Kidney glomerular epithelial cell (primary cell): ENCODE measurements around the gene EXOC6.

ENCODE experiments used
- DNase-seq: peaks from one replicate; lab custom pipeline; 2025; lab: John Stamatoyannopoulos, UW

The EXOC6 gene, protein sequence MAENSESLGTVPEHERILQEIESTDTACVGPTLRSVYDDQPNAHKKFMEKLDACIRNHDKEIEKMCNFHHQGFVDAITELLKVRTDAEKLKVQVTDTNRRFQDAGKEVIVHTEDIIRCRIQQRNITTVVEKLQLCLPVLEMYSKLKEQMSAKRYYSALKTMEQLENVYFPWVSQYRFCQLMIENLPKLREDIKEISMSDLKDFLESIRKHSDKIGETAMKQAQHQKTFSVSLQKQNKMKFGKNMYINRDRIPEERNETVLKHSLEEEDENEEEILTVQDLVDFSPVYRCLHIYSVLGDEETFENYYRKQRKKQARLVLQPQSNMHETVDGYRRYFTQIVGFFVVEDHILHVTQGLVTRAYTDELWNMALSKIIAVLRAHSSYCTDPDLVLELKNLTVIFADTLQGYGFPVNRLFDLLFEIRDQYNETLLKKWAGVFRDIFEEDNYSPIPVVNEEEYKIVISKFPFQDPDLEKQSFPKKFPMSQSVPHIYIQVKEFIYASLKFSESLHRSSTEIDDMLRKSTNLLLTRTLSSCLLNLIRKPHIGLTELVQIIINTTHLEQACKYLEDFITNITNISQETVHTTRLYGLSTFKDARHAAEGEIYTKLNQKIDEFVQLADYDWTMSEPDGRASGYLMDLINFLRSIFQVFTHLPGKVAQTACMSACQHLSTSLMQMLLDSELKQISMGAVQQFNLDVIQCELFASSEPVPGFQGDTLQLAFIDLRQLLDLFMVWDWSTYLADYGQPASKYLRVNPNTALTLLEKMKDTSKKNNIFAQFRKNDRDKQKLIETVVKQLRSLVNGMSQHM

GRCh38 chr10:92848441-92849233 is at the start of gene EXOC6:
TSS of gene EXOC6 (plus strand) at chr10:92848520. CDS start at chr10:92848534, 14 bp downstream.
- DNase-seq: peak; percentile 13

DNA sequence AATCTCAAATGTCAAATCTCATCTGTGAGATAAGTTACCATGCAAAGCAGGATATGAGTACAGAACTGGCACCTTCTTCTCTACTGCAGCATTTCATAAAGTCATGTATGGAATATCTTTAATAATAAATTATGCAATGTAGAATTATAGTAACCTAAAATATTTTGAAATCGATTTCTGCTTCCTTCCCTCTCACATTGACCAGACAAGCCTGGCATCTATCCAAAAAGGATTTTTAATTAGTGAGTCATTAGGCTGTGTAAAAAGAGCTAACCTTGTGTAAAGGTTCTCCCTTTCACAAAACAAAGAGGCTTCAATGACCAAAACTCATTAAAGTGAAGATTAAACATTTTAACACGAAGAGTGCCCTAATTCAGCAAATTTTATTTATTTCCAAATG is 48.8 kb upstream of the EXOC6 start:
- DNase-seq: no peak

GRCh38 chr10:92800134-92800733 is 48.1 kb upstream of the EXOC6 start:
- DNase-seq: no peak

GRCh38 chr10:92801978-92802872 is 46.1 kb upstream of the EXOC6 start:
- no peak for DNase-seq

DNA sequence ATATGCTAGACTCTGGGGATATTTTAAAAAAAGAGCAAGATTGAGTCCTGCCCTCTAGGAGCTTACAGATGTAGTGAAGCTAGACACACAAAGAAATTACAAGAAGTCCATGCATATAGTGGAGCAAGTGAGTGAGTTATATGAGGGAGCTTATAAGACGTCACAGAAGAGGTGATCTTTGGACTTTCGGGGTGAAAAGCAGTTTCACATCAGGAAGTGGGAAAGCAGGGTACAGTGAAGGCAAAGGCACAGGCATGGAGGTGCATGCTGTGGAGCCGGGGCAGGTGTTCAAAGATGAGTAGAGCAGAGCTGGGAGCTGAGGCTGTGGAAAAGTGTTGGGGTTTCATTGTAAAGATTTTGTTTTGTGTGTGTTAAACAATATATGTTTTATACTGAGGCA is 38.5 kb upstream of the EXOC6 start:
- no peak for DNase-seq

DNA sequence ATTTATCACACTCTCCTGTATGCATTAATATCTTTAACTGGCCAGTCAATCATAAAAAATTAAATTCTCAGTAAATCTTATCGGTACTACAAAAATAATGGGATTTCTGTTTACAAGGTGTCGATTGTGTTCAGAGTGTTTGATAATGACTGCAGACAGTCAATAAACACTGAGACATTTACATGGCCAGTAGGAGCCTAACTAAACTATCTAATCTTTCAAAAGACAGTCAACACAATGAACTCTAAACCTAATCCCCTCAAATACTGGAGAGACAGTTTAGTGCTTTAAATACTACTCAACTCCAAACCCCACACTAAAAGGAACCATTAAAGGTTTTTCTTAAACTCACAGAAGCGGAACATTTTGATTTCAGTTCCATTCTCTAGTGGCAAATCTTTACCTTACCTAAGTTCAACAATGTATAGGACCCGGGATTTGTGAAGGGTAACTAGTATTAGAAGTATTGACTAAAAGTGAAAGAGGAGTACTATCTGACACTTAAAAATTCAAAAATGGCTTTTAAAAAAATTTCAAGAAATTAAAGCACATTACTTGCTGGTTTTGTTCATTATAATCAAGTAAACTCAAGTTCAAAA is 37.3 kb upstream of the EXOC6 start:
- DNase-seq: no peak

- no peak for DNase-seq
Measured at GRCh38 chr10:92811986-92812385, 36.3 kb upstream of the EXOC6 start.

- no peak for DNase-seq
Measured at GRCh38 chr10:92813979-92814378, 34.3 kb upstream of the EXOC6 start.

- no peak for DNase-seq
Measured at GRCh38 chr10:92814790-92815189, 33.5 kb upstream of the EXOC6 start.

- no peak for DNase-seq
Measured at GRCh38 chr10:92816091-92816531, 32.2 kb upstream of the EXOC6 start.

- DNase-seq: peak; percentile 60
Measured at GRCh38 chr10:92822060-92822634, 26.2 kb upstream of the EXOC6 start.

GRCh38 chr10:92822964-92823363 is 25.4 kb upstream of the EXOC6 start:
- no peak for DNase-seq

DNA sequence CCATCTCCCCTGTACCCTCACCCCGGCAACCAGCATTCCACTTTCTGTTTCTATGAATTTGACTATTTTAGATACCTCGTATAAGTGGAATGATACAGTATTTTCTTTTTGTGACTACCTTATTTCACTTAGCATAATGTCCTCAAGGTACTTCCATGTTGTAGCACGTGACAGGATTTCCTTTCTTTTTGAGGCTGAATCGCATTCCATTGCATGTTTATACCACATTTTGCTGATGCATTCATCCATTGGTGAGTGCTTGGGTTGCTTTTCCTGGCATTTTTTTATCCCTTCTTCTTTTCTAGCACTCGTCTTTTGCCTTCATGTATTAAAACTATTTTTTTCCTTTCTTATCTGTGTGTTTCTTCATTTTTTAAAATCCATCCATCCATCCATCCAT is 22.3 kb upstream of the EXOC6 start:
- no peak for DNase-seq

DNA sequence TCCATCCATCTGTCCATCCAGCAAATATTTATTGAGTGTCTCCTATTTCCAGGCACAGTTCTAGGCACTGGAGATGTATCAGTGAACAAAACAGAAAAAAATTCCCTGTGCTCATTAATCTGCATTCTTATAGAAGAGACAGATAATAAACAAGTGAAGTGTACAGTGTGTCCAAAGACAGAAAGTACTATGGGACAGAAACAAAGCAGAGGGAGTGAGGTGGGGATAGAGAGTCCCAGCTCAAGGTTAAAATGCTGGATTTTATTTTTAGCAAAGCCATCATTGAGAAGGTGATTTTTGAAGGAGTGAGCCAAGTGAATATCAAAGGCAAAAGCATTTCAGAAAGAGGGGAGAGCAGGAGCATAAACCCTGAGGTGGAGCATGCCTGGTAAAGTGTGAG is 21.8 kb upstream of the EXOC6 start:
- DNase-seq: no peak

DNA sequence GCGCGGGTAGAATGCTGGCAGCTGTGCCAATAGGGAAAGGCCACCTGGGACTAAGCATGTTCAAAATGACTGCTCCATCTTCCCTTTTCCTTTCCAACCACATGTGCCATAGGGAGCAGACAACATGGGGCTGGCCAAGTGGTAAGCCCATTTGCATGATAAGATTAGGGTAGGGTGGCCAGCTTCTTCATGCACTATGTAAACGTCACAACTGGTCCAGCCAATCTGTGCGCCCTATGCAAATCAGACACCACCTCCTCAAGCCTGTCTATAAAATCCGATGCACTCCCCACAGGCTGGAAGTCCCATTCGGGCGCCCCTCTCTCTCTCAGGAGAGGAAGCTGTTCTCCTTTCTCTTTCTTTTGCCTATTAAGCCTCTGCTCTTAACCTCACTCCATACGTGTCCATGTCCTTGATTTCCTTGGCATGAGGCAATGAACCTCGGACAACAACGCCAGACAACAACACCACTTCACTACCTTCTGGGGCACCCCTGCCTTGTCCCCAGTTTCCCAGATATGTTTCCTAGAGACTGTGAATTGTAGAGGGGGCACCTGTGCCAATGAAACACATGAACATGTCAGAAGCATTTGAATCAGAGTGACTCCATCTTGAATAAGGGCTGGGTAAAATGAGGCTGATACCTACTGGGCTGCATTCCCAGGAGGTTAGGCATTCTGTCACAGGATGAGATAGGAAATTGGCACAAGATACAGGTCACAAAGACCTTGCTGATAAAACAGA is 19.1 kb upstream of the EXOC6 start:
- DNase-seq: no peak

DNA sequence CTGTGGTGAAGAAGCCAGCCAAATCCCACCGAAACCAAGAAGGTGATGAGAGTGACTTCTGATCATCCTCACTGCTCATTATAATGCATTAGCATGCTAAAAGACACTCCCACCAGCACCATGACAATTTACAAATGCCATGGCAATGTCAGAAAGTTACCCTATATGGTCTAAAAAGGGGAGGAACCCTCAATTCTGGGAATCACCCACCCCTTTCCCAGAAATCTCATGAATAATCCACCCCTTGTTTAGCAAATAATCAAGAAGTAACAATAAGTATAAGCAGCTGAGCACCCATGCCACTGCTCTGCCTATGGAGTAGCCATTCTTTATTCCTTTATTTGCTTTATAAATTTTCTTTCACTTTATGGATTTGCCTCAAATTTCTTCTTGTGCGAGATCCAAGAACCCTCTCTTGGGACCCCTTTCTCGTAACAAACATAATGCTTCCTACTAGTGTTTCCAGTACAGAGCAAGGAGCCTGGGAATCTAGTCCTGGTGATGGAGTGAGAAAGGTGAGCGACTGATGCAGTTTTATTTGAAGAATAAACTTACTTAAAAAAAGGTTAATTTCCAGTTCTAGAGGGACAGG is 18.4 kb upstream of the EXOC6 start:
- no peak for DNase-seq

- DNase-seq: no peak
Measured at GRCh38 chr10:92830478-92831389, 17.6 kb upstream of the EXOC6 start.

DNA sequence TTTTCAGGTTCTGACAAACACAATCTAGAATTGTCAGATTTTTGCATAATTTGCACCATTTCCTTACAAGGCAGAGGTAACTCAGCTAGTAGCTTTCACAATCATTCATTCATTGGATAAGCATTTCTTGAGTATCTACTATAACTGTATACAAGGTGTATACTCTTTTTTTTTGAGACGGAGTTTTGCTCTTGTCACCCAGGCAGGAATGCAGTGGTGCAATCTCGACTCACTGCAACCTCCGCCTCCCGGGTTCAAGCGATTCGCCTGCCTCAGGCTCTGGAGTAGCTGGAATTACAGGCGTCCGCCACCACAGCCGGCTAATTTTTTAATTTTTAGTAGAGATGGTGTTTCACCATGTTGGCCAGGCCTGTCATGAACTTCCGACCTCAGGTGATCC is 16.2 kb upstream of the EXOC6 start:
- no peak for DNase-seq
